Right lung (tissue), 5 donors: ENCODE data around the gene CACNA2D4. TPM values are rescaled to one million over a fixed set of nuclear protein-coding genes. Genes with fewer than 3 reads are reported as not detected.

Experiments
- polyA plus RNA-seq, 5 donors: library from polyadenylated mRNA; unstranded; fragments of 120-200 nt; gene quantifications; one replicate each; pipeline versions ENCODE4 v1.2.1 to v1.2.3, GENCODE V29; 2013; ENCODE audit warnings: inconsistent platforms in 1 of 5, low replicate concordance in 1 of 5; ENCODE audit not compliant: insufficient read length in 5 of 5, insufficient read depth in 1 of 5

Gene CACNA2D4
- polyA plus RNA-seq, 5 donors: 1.3 to 2.6 (median 1.9) TPM

Other genes with a start within 250 kb of the CACNA2D4 start
- gene ADIPOR2, start 227.6 kb downstream of the CACNA2D4 start, polyA plus RNA-seq: 10 to 100 TPM; 35.9 to 41.3 (median 38.5) TPM
- under 1 TPM in 1 of 5 donors, not detected in 4; 0.05 TPM for gene LRTM2, start 98.1 kb downstream of the CACNA2D4 start, polyA plus RNA-seq
- gene DCP1B, start 85.8 kb upstream of the CACNA2D4 start, polyA plus RNA-seq: 10 to 100 TPM; 26.2 to 29.1 (median 28.7) TPM
- 10 to 100 TPM; 10.1 to 15.2 (median 10.7) TPM for gene CACNA1C, start 134.3 kb upstream of the CACNA2D4 start, polyA plus RNA-seq